ENCODE data around the gene DPYSL4. TPM values are rescaled to one million over a fixed set of nuclear protein-coding genes. Genes with fewer than 3 reads are reported as not detected.

The DPYSL4 gene
- polyA plus RNA-seq, 3 donors = 0.08 TPM; not detected in 2

- no peaks in the 10 kb centered on the region for H3K79me2 ChIP-seq (ENCODE audit: insufficient read depth, low read length)
- intact Hi-C loops (cut with micrococcal nuclease) = no loop called here
- H3K27me3 Mint-ChIP-seq (ENCODE audit: low read depth in 3 of 3) = peaks cover 0 to 4% (median 1%) of the 10 kb centered on the region in 3 donors
These were observed 17.5 kb downstream of the DPYSL4 start for GRCh38 chr10:132204078-132204780.

DNA sequence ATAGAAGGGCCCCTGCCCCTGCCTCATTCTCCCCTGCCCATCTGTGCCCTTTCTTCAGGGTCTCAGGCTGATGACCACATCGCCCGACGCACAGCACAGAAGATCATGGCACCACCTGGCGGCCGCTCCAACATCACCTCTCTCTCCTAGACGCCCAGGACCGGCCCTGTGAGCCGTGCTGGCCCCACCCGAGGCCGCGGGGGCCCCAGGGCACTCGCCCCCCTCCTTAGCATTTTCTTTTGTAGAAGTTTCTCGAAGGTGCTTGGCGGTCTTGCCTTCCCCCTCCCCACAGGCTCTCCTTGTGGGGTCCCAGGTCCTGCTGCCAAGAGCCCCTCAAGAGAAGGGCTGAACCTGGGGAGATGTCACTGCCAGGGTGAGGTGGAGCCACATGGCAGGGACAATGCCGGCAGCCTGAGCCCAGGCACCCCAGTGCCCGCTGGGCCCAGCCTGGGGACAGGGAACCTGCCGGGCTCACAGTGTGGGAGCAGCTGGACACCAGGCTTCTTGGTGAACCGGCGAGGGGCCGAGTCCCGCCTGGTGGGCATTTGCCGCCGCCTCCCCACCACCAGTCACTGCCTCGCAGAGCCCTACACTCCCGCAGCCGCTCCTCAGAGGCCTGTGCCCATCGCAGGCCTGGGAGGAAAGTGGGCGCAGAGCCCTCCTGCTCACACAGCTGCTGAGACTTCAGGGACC lies 18.2 kb downstream of the DPYSL4 start:
- no peak overlapping the region for H3K27ac Mint-ChIP-seq

More at GRCh38 chr10:132204078-132204780, 17.5 kb downstream of the DPYSL4 start:
- TF ChIP-seq, protein P1, sequence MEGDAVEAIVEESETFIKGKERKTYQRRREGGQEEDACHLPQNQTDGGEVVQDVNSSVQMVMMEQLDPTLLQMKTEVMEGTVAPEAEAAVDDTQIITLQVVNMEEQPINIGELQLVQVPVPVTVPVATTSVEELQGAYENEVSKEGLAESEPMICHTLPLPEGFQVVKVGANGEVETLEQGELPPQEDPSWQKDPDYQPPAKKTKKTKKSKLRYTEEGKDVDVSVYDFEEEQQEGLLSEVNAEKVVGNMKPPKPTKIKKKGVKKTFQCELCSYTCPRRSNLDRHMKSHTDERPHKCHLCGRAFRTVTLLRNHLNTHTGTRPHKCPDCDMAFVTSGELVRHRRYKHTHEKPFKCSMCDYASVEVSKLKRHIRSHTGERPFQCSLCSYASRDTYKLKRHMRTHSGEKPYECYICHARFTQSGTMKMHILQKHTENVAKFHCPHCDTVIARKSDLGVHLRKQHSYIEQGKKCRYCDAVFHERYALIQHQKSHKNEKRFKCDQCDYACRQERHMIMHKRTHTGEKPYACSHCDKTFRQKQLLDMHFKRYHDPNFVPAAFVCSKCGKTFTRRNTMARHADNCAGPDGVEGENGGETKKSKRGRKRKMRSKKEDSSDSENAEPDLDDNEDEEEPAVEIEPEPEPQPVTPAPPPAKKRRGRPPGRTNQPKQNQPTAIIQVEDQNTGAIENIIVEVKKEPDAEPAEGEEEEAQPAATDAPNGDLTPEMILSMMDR (IDR thresholded peaks at IDR 0.05) = no peak
- no peaks in the 10 kb centered on the region for H3K9me3 ChIP-seq (replicated peaks in 1 of 2; ENCODE audit: control insufficient read depth in 1 of 2, insufficient read depth in 1 of 2, low read length in 2 of 2)
- DNase-seq = no peak
- H3K4me1 Mint-ChIP-seq = no peaks in the 10 kb centered on the region
- H3K4me3 ChIP-seq (replicated peaks in 1 of 3; ENCODE audit: low read depth in 2 of 3, low read length in 3 of 3) = no peak overlapping the region
- H2AFZ ChIP-seq (ENCODE audit: insufficient read depth, low read depth, low read length, poor library complexity, severe bottlenecking) = no peak overlapping the region
- 87% methylated on average over 20 of the region's 20 CpGs for WGBS (ENCODE audit: insufficient coverage)
- no peak overlapping the region for H3K27ac ChIP-seq (ENCODE audit: low read depth in 1 of 2, low read length in 2 of 2)
- no peaks in the 10 kb centered on the region for H3K36me3 ChIP-seq (replicated peaks in 1 of 2; ENCODE audit: control insufficient read depth in 1 of 2, insufficient read depth in 2 of 2, low read length in 2 of 2)
- no peaks in the 10 kb centered on the region for H4K20me1 ChIP-seq (ENCODE audit: insufficient read depth, low read length)
- H3K9ac ChIP-seq (ENCODE audit: insufficient read depth, low read length, poor library complexity, severe bottlenecking) = no peak overlapping the region
- no peak overlapping the region for H3K4me2 ChIP-seq (replicated peaks; ENCODE audit: extremely low read depth, low read length, poor library complexity, severe bottlenecking)
- H3K27me3 ChIP-seq (ENCODE audit: control insufficient read depth in 2 of 2, insufficient read depth in 2 of 2, low read length in 2 of 2) = no peaks in the 10 kb centered on the region
- H3K27ac Mint-ChIP-seq = peak overlapping the region in 1 of 7 donors; percentile 46
- peaks cover 3 to 14% of the 10 kb centered on the region in 2 donors for H3K36me3 Mint-ChIP-seq
- H3K4me3 Mint-ChIP-seq = no peak overlapping the region
- no peaks in the 10 kb centered on the region for H3K4me1 ChIP-seq (ENCODE audit: control insufficient read depth in 1 of 2, insufficient read depth in 2 of 2, low read length in 2 of 2)
- H3K9me3 Mint-ChIP-seq = no peaks in the 10 kb centered on the region

More for the DNA sequence above, 18.2 kb downstream of the DPYSL4 start:
- H3K9ac ChIP-seq (ENCODE audit: insufficient read depth, low read length, poor library complexity, severe bottlenecking) = no peak overlapping the region
- no peaks in the 10 kb centered on the region for H3K79me2 ChIP-seq (ENCODE audit: insufficient read depth, low read length)
- no peaks in the 10 kb centered on the region for H3K27me3 ChIP-seq (ENCODE audit: control insufficient read depth in 2 of 2, insufficient read depth in 2 of 2, low read length in 2 of 2)
- H3K4me1 ChIP-seq (ENCODE audit: control insufficient read depth in 1 of 2, insufficient read depth in 2 of 2, low read length in 2 of 2) = no peaks in the 10 kb centered on the region
- no peak overlapping the region for H3K27ac ChIP-seq (ENCODE audit: low read depth in 1 of 2, low read length in 2 of 2)
- no peak for DNase-seq
- no peaks in the 10 kb centered on the region for H3K9me3 ChIP-seq (replicated peaks in 1 of 2; ENCODE audit: control insufficient read depth in 1 of 2, insufficient read depth in 1 of 2, low read length in 2 of 2)
- Mint-ChIP-seq H3K9me3 (no peaks in the 10 kb centered on the region), H3K4me1 (no peaks in the 10 kb centered on the region), H3K36me3 (peaks cover 7 to 14% of the 10 kb centered on the region in 2 donors), H3K4me3 (no peak overlapping the region), H3K27me3 (ENCODE audit: low read depth in 3 of 3) (peaks cover 0 to 4% (median 1%) of the 10 kb centered on the region in 3 donors)
- 95% methylated on average over 22 of the region's 28 CpGs for WGBS (ENCODE audit: insufficient coverage)
- H3K4me3 ChIP-seq (replicated peaks in 1 of 3; ENCODE audit: low read depth in 2 of 3, low read length in 3 of 3) = no peak overlapping the region
- H3K4me2 ChIP-seq (replicated peaks; ENCODE audit: extremely low read depth, low read length, poor library complexity, severe bottlenecking) = no peak overlapping the region
- H3K36me3 ChIP-seq (replicated peaks in 1 of 2; ENCODE audit: control insufficient read depth in 1 of 2, insufficient read depth in 2 of 2, low read length in 2 of 2) = no peaks in the 10 kb centered on the region
- H4K20me1 ChIP-seq (ENCODE audit: insufficient read depth, low read length) = no peaks in the 10 kb centered on the region
- intact Hi-C loops (cut with micrococcal nuclease) = no loop called here
- TF ChIP-seq, protein P1 (IDR thresholded peaks at IDR 0.05) = no peak
- no peak overlapping the region for H2AFZ ChIP-seq (ENCODE audit: insufficient read depth, low read depth, low read length, poor library complexity, severe bottlenecking)
